GM18499 (cell line): ENCODE results near the gene FBXW2.

Experiments used
- ATAC-seq: cut with Tn5 transposase; IDR thresholded peaks from one replicate; pipeline ENCODE4 v1.9.1; 2021; ENCODE audit warnings: moderate number of reproducible peaks; ENCODE audit not compliant: insufficient read depth, unreplicated experiment

Gene FBXW2

GRCh38 chr9:120717176-120717575 lies 76.0 kb downstream of the FBXW2 start:
- no peak for ATAC-seq

- ATAC-seq: no peak
Observed at GRCh38 chr9:120716483-120716882, 76.7 kb downstream of the FBXW2 start.

- no peak for ATAC-seq
Observed at GRCh38 chr9:120715389-120715924, 77.8 kb downstream of the FBXW2 start.

GRCh38 chr9:120714846-120715388 lies 78.3 kb downstream of the FBXW2 start:
- peak; percentile 9 for ATAC-seq

GRCh38 chr9:120714088-120714845 lies 78.9 kb downstream of the FBXW2 start, which contains the start of gene MEGF9:
TSS of gene MEGF9 (minus strand) at chr9:120714470. CDS start at chr9:120714358, 112 bp downstream.
- peak; percentile 74 for ATAC-seq

- ATAC-seq: no peak
Observed at GRCh38 chr9:120713257-120714087, 79.7 kb downstream of the FBXW2 start.

GRCh38 chr9:120712539-120713031 lies 80.6 kb downstream of the FBXW2 start:
- ATAC-seq: no peak

- no peak for ATAC-seq
Observed at GRCh38 chr9:120711841-120712538, 81.2 kb downstream of the FBXW2 start.

- no peak for ATAC-seq
Observed at GRCh38 chr9:120711354-120711753, 81.9 kb downstream of the FBXW2 start.

- ATAC-seq: no peak
Observed at GRCh38 chr9:120710110-120710981, 82.9 kb downstream of the FBXW2 start.

GRCh38 chr9:120708526-120709224 lies 84.5 kb downstream of the FBXW2 start:
- ATAC-seq: no peak

GRCh38 chr9:120707170-120707569 lies 86.0 kb downstream of the FBXW2 start:
- ATAC-seq: no peak
